Endothelial cell of umbilical vein (primary cell): ENCODE data around the gene CNST. TPM values are rescaled to one million over a fixed set of nuclear protein-coding genes. Genes with fewer than 3 reads are reported as not detected.

Experiments used
- BruUV-seq: library from RNA; stranded (reverse); fragments of 400-500 nt; replicated peaks from 2 replicates; lab custom pipeline; 2021; lab: Mats Ljungman, UMichigan
- CTCF ChIA-PET: fragments of 300-600, 350-600 bp; sonication (Branson Sonifier 250); formaldehyde crosslinking; loops from one replicate; lab custom pipeline; 2021; ENCODE audit warnings: antibody characterized with exemption, inconsistent platforms; lab: Charles Lee
- POLR2A ChIA-PET: fragments of 300-600, 350-600 bp; sonication (Branson Sonifier 250); formaldehyde crosslinking; loops from one replicate; lab custom pipeline; 2021; ENCODE audit warnings: antibody characterized with exemption, inconsistent platforms; lab: Charles Lee
- DNase-seq: peaks from one replicate; pipeline ENCODE4 v3.0.0-alpha.2; 2011; ENCODE audit warnings: low read depth, low spot score
- FAIRE-seq: peaks from 2 replicates; lab custom pipeline; 2011; peaks lifted over from hg19 to GRCh38; lab: Jason Lieb, UNC
- H2AFZ ChIP-seq: 2 replicates; pipeline ENCODE4 v1.6.0; 2012; ENCODE audit warnings: low read depth, low read length, control low read depth, inconsistent platforms
- H3K27ac ChIP-seq: 2 replicates; pipeline ENCODE4 v1.5.1; 2011; ENCODE audit warnings: low read depth, mild to moderate bottlenecking, control low read depth, low read length, moderate library complexity; ENCODE audit not compliant: insufficient read depth
- H3K27me3 ChIP-seq, 2 experiments: 2 replicates each; pipeline versions ENCODE4 v1.6.0 to v1.6.1; 2011; ENCODE audit warnings: low read length in 2 of 2, mixed read lengths in 1 of 2; ENCODE audit not compliant: control insufficient read depth in 2 of 2, insufficient read depth in 2 of 2
- H3K36me3 ChIP-seq, 2 experiments: 2 replicates in 1 of 2; 3 replicates in 1 of 2; pipeline ENCODE4 v1.5.1; 2011; ENCODE audit warnings: low read length in 2 of 2, mild to moderate bottlenecking in 1 of 2, moderate library complexity in 1 of 2; ENCODE audit not compliant: control insufficient read depth in 2 of 2, insufficient read depth in 2 of 2; ENCODE audit errors: extremely low read depth in 1 of 2
- H3K4me1 ChIP-seq: 3 replicates; pipeline ENCODE4 v1.5.1; 2011; ENCODE audit warnings: mild to moderate bottlenecking, low read length; ENCODE audit not compliant: control insufficient read depth, insufficient read depth; ENCODE audit errors: extremely low read depth
- H3K4me2 ChIP-seq: 2 replicates; pipeline ENCODE4 v1.6.1; 2011; ENCODE audit warnings: low read length, control low read depth, mixed read lengths; ENCODE audit not compliant: insufficient read depth
- H3K4me3 ChIP-seq, 3 experiments: fragments of 200-600 bp in 1 of 3; sonication (generic), shearing (Covaris generic) in 1 of 3; replicated peaks in 1 of 3; 2 replicates each; pipeline ENCODE4 v1.5.1; 2011 to 2016; ENCODE audit warnings: control low read depth in 3 of 3, low read length in 3 of 3, mild to moderate bottlenecking in 2 of 3, inconsistent platforms in 1 of 3, low read depth in 1 of 3, moderate library complexity in 1 of 3; ENCODE audit not compliant: insufficient read depth in 1 of 3
- H3K79me2 ChIP-seq: 2 replicates; pipeline ENCODE4 v1.6.0; 2012; ENCODE audit warnings: low read length, inconsistent platforms; ENCODE audit not compliant: control insufficient read depth, insufficient read depth
- H3K9ac ChIP-seq: replicated peaks from 2 replicates; pipeline ENCODE3; 2011; ENCODE audit warnings: low read length, control low read depth; ENCODE audit not compliant: insufficient read depth; ENCODE audit errors: extremely low read depth
- H3K9me1 ChIP-seq: replicated peaks from 3 replicates; pipeline ENCODE4 v1.6.0; 2011; ENCODE audit warnings: mild to moderate bottlenecking, low read length; ENCODE audit not compliant: control insufficient read depth, insufficient read depth; ENCODE audit errors: extremely low read depth
- H3K9me3 ChIP-seq: replicated peaks from 2 replicates; pipeline ENCODE4 v1.5.1; 2012; ENCODE audit warnings: low read length, inconsistent platforms; ENCODE audit not compliant: control insufficient read depth, insufficient read depth
- H4K20me1 ChIP-seq: replicated peaks from 2 replicates; pipeline ENCODE3; 2011; ENCODE audit warnings: mild to moderate bottlenecking, low read length; ENCODE audit not compliant: control insufficient read depth, insufficient read depth; ENCODE audit errors: extremely low read depth
- CTCF ChIP-seq, 2 donors: IDR thresholded peaks; 1 replicate in 1 of 2; 2 replicates in 1 of 2; pipeline ENCODE4 v1.5.1; 2011; ENCODE audit warnings: low read length in 2 of 2, mild to moderate bottlenecking in 2 of 2, moderate library complexity in 2 of 2, control low read depth in 1 of 2, inconsistent platforms in 1 of 2, low read depth in 1 of 2; ENCODE audit not compliant: insufficient read depth in 1 of 2; ENCODE audit errors: extremely low read depth in 1 of 2
- EZH2 ChIP-seq: IDR thresholded peaks from 2 replicates; pipeline ENCODE4 v1.6.1; 2012; ENCODE audit warnings: borderline replicate concordance, low read depth, mild to moderate bottlenecking, moderate library complexity, low read length, inconsistent platforms; ENCODE audit not compliant: severe bottlenecking
- FOS ChIP-seq: IDR thresholded peaks from 2 replicates; pipeline ENCODE4 v1.6.1; 2011; ENCODE audit warnings: mild to moderate bottlenecking, low read length, moderate library complexity, borderline replicate concordance; ENCODE audit not compliant: insufficient read depth
- GATA2 ChIP-seq: IDR thresholded peaks from 2 replicates; pipeline ENCODE4 v1.7.0; 2011; ENCODE audit warnings: low read depth, mild to moderate bottlenecking, moderate library complexity, mixed read lengths, low read length; ENCODE audit not compliant: insufficient read length, insufficient read depth
- JUN ChIP-seq: IDR thresholded peaks from 2 replicates; pipeline ENCODE4 v1.6.1; 2011; ENCODE audit warnings: borderline replicate concordance, low read depth; ENCODE audit not compliant: insufficient read length, insufficient read depth
- MAX ChIP-seq: IDR thresholded peaks from 2 replicates; pipeline ENCODE4 v1.6.1; 2011; ENCODE audit not compliant: insufficient read depth, insufficient read length
- MYC ChIP-seq: IDR thresholded peaks from one replicate; pipeline ENCODE4 v1.6.1; 2011; ENCODE audit warnings: mild to moderate bottlenecking, low read depth, low read length
- POLR2A ChIP-seq: IDR thresholded peaks from 2 replicates; pipeline ENCODE4 v1.6.1; 2012; ENCODE audit warnings: low read depth, mild to moderate bottlenecking, control low read depth, low read length
- POLR2AphosphoS5 ChIP-seq: IDR thresholded peaks from 2 replicates; pipeline ENCODE4 v1.6.1; 2012; ENCODE audit warnings: low read depth, mild to moderate bottlenecking, control low read depth, low read length, moderate library complexity; ENCODE audit not compliant: insufficient read depth
- dilution Hi-C: fragments of 300-500 bp; cut with MboI; formaldehyde crosslinking; loops from one replicate; pipeline ENCODE4 v1.15.0; 2019; ENCODE audit warnings: low sequenced_read_pairs; ENCODE audit not compliant: extremely low pct_ligation_motif_present
- intact Hi-C: fragments of 100-400 bp; cut with micrococcal nuclease; formaldehyde crosslinking; loops from one replicate; pipeline ENCODE4 v1.10.0; 2022
- polyA plus RNA-seq, 4 experiments: library from polyadenylated mRNA; depleted of rRNA in 3 of 4; stranded (reverse) in 3 of 4; unstranded in 1 of 4; fragments of >200 nt; gene quantifications; 2 replicates each; pipeline versions ENCODE4 v1.2.1 to v1.2.3, GENCODE V29; 2011 to 2012; ENCODE audit warnings: missing spikeins in 1 of 4
- total RNA-seq: library from RNA; stranded (reverse); gene quantifications from 2 replicates; pipeline ENCODE4 v1.2.3, GENCODE V29; 2021

The CNST gene
- total and polyA plus RNA-seq, 2 donors (not counting 3 experiments of a cell fraction or from before 2014, with no cell fraction given) = 6.3 to 18.1 TPM

- no peak for FAIRE-seq
Observed at GRCh38 chr1:246577082-246577719, 10.9 kb downstream of the CNST start.

More at GRCh38 chr1:246577082-246577719, 10.9 kb downstream of the CNST start:
- Histone ChIP-seq H3K9me1 (no peaks in the 10 kb centered on the region), H3K9me3 (no peaks in the 10 kb centered on the region), H3K4me1 (peaks cover 3% of the 10 kb centered on the region), H3K4me2 (no peak overlapping the region), H3K79me2 (peaks cover 47% of the 10 kb centered on the region), H3K36me3 (no peaks in the 10 kb centered on the region), H3K4me3 (no peak overlapping the region), H3K27me3 (no peaks in the 10 kb centered on the region), H3K27ac (no peak overlapping the region), H3K9ac (no peak overlapping the region), H2AFZ (no peak overlapping the region), H4K20me1 (no peaks in the 10 kb centered on the region)
- no TSS peak for BruUV-seq
- ChIA-PET POLR2A (no interaction called here), CTCF (no interaction called here)
- intact Hi-C loops (no loop called here), dilution Hi-C loops (no loop called here)
- no peak for TF ChIP-seq MAX
- no peak for TF ChIP-seq POLR2A
- TF ChIP-seq CTCF (IDR thresholded peaks at IDR 0.05; ENCODE audit: extremely low read depth in 1 of 2, insufficient read depth in 1 of 2, low read depth in 1 of 2, low read length in 2 of 2) = no peak
- TF ChIP-seq MYC = no peak
- no peak for TF ChIP-seq FOS
- no peak for TF ChIP-seq EZH2
- TF ChIP-seq POLR2AphosphoS5 = no peak
- no peak for TF ChIP-seq JUN
- TF ChIP-seq GATA2 = no peak
- no peak for DNase-seq
